Stimulated activated naive CD8-positive, alpha-beta T cell treated with anti-CD3 and anti-CD28 coated beads, Interleukin-15, Interleukin-2, amounts not matched to agents 100 ng/mL and 50 ng/mL, for 24 hours (primary cell): ENCODE results near the gene EMID1.

Source experiments
- H3K27ac Mint-ChIP-seq: one replicate; pipeline ENCODE4 v1.8.0; 2021; ENCODE audit warnings: mild to moderate bottlenecking, mixed read lengths
- H3K27me3 Mint-ChIP-seq: one replicate; pipeline ENCODE4 v1.8.0; 2021; ENCODE audit warnings: mixed read lengths
- H3K36me3 Mint-ChIP-seq: one replicate; pipeline ENCODE4 v1.8.0; 2021; ENCODE audit warnings: low read depth, mixed read lengths
- H3K4me1 Mint-ChIP-seq: one replicate; pipeline ENCODE4 v1.8.0; 2021; ENCODE audit warnings: low read depth, mixed read lengths
- H3K4me3 Mint-ChIP-seq: one replicate; pipeline ENCODE4 v1.8.0; 2021; ENCODE audit warnings: mild to moderate bottlenecking, mixed read lengths
- H3K9me3 Mint-ChIP-seq: one replicate; pipeline ENCODE4 v1.8.0; 2021; ENCODE audit warnings: mixed read lengths

The EMID1 gene

GRCh38 chr22:29205594-29206371 is at the start of gene EMID1:
EMID1 (plus strand) TSS chr22:29205896; CDS start chr22:29206039, 143 bp downstream.
- H3K36me3 Mint-ChIP-seq: no peaks in the 10 kb centered on the region
- peaks cover 51% of the 10 kb centered on the region for H3K27me3 Mint-ChIP-seq
- H3K4me1 Mint-ChIP-seq: peaks cover 42% of the 10 kb centered on the region
- peak within 1 kb of the TSS; percentile 68 for H3K4me3 Mint-ChIP-seq
- H3K27ac Mint-ChIP-seq: no peak within 1 kb of the TSS
- H3K9me3 Mint-ChIP-seq: no peaks in the 10 kb centered on the region

GRCh38 chr22:29155966-29156365 is 49.7 kb upstream of the EMID1 start:
- Mint-ChIP-seq H3K27ac (no peak overlapping the region), H3K9me3 (no peaks in the 10 kb centered on the region), H3K4me3 (no peak overlapping the region), H3K4me1 (peaks cover 6% of the 10 kb centered on the region), H3K27me3 (peaks cover 50% of the 10 kb centered on the region), H3K36me3 (no peaks in the 10 kb centered on the region)

- Mint-ChIP-seq H3K27ac (no peak overlapping the region), H3K9me3 (no peaks in the 10 kb centered on the region), H3K36me3 (no peaks in the 10 kb centered on the region), H3K27me3 (peaks cover 52% of the 10 kb centered on the region), H3K4me1 (peaks cover 6% of the 10 kb centered on the region), H3K4me3 (no peak overlapping the region)
Observed at GRCh38 chr22:29156507-29156906, 49.2 kb upstream of the EMID1 start.

DNA sequence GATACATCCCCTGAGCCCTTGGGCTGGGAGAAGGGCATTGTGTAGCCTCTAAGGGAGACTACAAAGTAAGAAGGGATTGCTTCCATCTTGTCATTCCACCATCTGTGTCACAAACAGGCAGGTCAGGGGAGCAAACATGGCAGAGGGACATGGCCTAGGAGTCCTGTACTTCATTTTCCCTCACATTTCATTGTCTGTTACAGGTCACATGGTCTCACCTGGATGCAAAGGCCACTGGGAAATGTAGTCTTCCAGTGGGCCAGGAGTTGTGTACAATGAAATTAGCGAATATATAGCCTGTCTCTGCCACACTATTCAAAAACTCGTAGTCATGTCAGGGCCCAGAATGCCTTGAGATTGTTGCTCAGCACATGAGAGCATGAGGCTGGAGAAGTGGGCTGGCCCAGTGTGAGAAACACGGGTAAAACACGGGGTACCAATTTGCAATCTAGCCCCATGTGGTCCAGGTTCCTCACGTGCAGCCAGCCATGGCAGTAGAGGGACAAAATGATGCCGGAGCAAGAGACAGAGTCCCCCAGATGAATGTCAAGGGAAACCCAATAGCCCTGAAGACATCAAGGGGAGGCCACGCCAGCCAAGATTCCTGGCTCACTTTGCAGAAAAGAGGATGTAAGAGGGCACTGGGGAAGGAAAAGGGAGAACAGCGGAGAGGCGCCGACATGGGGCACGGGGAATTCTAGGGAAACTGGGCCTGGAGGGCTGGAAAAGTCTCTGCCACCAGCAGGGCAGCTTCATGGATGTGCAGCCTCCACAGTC is 47.7 kb upstream of the EMID1 start:
- Mint-ChIP-seq H3K27ac (no peak overlapping the region), H3K4me3 (no peak overlapping the region), H3K36me3 (no peaks in the 10 kb centered on the region), H3K9me3 (no peaks in the 10 kb centered on the region), H3K4me1 (peaks cover 6% of the 10 kb centered on the region), H3K27me3 (peaks cover 51% of the 10 kb centered on the region)

GRCh38 chr22:29158546-29158945 is 47.1 kb upstream of the EMID1 start:
- no peak overlapping the region for H3K27ac Mint-ChIP-seq
- no peaks in the 10 kb centered on the region for H3K36me3 Mint-ChIP-seq
- H3K4me3 Mint-ChIP-seq: no peak overlapping the region
- H3K4me1 Mint-ChIP-seq: peaks cover 6% of the 10 kb centered on the region
- H3K9me3 Mint-ChIP-seq: no peaks in the 10 kb centered on the region
- peaks cover 51% of the 10 kb centered on the region for H3K27me3 Mint-ChIP-seq

DNA sequence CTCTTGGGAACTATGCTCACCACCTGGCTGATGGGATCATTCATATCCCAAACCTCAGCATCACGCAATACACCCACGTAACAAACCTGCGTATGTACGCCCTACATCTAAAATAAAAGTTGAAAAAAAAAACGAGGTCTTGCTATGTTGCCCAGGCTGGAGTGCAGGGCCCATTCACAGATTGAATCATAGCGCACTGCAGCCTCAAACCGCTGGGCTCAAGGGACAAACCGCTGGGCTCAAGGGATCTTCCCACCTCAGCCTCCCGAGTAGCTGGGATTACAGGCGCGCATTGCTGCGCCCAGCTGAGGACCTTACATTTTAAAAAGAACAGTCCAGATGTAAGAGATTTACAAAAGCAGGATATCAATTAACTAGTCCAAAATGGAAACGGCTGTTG is 41.9 kb upstream of the EMID1 start:
- H3K4me1 Mint-ChIP-seq: peaks cover 31% of the 10 kb centered on the region
- no peak overlapping the region for H3K4me3 Mint-ChIP-seq
- H3K27ac Mint-ChIP-seq: no peak overlapping the region
- H3K9me3 Mint-ChIP-seq: no peaks in the 10 kb centered on the region
- no peaks in the 10 kb centered on the region for H3K36me3 Mint-ChIP-seq
- peaks cover 49% of the 10 kb centered on the region for H3K27me3 Mint-ChIP-seq

DNA sequence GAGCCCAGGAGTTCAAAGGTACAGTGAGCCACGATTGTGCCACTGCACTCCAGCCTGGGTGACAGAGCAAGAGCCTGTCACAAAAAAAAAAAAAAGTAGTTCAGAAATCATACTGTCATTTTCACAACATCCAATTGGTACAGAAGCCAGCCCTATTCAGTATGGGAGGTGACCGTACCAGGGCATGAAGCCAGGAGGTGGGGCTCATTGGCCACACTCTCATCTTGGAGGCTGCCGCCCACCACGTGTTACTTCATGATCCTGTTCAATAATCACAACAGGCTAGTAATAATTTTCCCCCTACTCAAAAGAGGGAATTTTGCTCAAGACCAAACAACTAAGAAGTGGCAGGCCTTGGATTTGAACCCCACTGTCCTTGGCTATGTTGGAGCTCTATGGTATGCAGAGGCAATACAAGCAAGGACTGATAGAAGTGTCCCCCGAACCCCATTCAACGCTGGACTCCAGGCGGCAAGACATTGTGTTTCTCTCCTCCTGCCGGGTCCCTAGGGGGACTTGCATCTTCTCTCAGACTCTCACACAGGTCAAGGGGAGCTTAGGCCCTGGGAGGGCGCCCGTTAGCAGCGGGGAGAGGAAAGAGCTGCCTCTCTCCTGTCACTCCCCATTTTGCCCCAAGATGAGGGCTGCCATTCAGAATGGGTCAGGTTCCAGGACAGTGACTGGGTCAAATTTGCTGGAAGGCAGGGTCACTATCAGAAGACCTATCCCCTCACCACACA is 40.2 kb upstream of the EMID1 start:
- H3K27ac Mint-ChIP-seq: no peak overlapping the region

DNA sequence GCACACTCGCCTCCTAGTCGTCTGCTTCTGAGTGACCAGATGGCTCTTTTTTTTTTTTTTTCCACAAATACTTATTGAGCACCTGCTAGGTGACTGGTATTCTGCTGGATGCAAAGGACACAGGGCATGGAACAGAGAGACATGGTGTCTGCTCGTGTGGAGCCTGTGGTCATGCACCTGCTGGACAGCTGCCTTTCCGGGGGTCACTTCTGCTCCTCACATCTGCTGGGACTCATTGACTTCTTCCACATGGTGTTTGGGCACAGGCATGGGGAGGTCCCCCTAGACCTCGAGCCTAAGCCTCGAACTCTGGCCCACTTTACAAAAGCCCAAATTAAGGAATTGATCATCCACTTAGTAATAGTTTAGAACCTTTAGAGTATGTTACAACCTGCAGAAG is 39.5 kb upstream of the EMID1 start:
- Mint-ChIP-seq H3K4me3 (no peak overlapping the region), H3K9me3 (no peaks in the 10 kb centered on the region), H3K27ac (no peak overlapping the region), H3K4me1 (peaks cover 33% of the 10 kb centered on the region), H3K36me3 (no peaks in the 10 kb centered on the region), H3K27me3 (peaks cover 48% of the 10 kb centered on the region)

More for the DNA sequence above, 40.2 kb upstream of the EMID1 start:
- Mint-ChIP-seq H3K4me1 (peaks cover 33% of the 10 kb centered on the region), H3K36me3 (no peaks in the 10 kb centered on the region), H3K27me3 (peaks cover 47% of the 10 kb centered on the region), H3K4me3 (no peak overlapping the region), H3K9me3 (no peaks in the 10 kb centered on the region)

- peak overlapping the region; percentile 61 for H3K4me3 Mint-ChIP-seq
- peaks cover 33% of the 10 kb centered on the region for H3K4me1 Mint-ChIP-seq
- peaks cover 42% of the 10 kb centered on the region for H3K27me3 Mint-ChIP-seq
- no peaks in the 10 kb centered on the region for H3K9me3 Mint-ChIP-seq
- H3K27ac Mint-ChIP-seq: peak overlapping the region; percentile 80
- no peaks in the 10 kb centered on the region for H3K36me3 Mint-ChIP-seq
Observed at GRCh38 chr22:29167032-29167911, 38.4 kb upstream of the EMID1 start.

GRCh38 chr22:29171721-29172120 is 34.0 kb upstream of the EMID1 start:
- Mint-ChIP-seq H3K36me3 (peaks cover 5% of the 10 kb centered on the region), H3K4me1 (peaks cover 22% of the 10 kb centered on the region), H3K27me3 (peaks cover 33% of the 10 kb centered on the region), H3K9me3 (peaks cover 20% of the 10 kb centered on the region), H3K4me3 (no peak overlapping the region), H3K27ac (no peak overlapping the region)

GRCh38 chr22:29172216-29172615 is 33.5 kb upstream of the EMID1 start:
- peaks cover 17% of the 10 kb centered on the region for H3K4me1 Mint-ChIP-seq

DNA sequence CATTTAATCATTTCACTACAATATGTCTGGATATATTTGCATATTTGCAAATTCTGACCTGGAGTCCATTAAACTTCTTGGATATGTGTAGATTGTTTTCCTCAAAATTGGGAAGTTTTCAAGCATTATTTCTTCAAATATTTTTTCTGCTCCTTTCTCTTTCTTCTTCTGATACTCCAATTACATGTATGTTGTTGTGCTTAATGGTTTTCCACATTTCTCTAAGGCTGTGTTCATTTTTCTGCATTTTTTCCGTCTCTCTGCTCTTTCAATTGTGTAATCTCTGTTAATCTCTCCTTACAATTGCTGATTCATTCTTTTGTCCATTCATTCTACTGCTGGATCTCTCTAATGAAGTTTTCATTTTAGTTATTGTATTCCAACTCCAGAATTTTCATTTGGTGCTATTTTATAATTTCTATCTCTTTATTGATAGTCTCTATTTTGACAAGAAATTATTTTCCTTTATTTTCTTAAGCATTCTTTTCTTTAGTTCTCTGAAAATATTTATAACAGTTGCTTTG is 30.3 kb upstream of the EMID1 start:
- peaks cover 5% of the 10 kb centered on the region for H3K36me3 Mint-ChIP-seq
- H3K4me3 Mint-ChIP-seq: no peak overlapping the region
- no peak overlapping the region for H3K27ac Mint-ChIP-seq
- no peaks in the 10 kb centered on the region for H3K4me1 Mint-ChIP-seq
- H3K27me3 Mint-ChIP-seq: peaks cover 34% of the 10 kb centered on the region
- H3K9me3 Mint-ChIP-seq: peaks cover 20% of the 10 kb centered on the region

More at GRCh38 chr22:29172216-29172615, 33.5 kb upstream of the EMID1 start:
- peaks cover 32% of the 10 kb centered on the region for H3K27me3 Mint-ChIP-seq
- peaks cover 20% of the 10 kb centered on the region for H3K9me3 Mint-ChIP-seq
- H3K27ac Mint-ChIP-seq: no peak overlapping the region
- H3K36me3 Mint-ChIP-seq: peaks cover 5% of the 10 kb centered on the region
- no peak overlapping the region for H3K4me3 Mint-ChIP-seq

- H3K27ac Mint-ChIP-seq: no peak overlapping the region
- no peaks in the 10 kb centered on the region for H3K4me1 Mint-ChIP-seq
Observed at GRCh38 chr22:29183971-29184848, 21.5 kb upstream of the EMID1 start.

More at GRCh38 chr22:29183971-29184848, 21.5 kb upstream of the EMID1 start:
- H3K9me3 Mint-ChIP-seq: no peaks in the 10 kb centered on the region
- no peaks in the 10 kb centered on the region for H3K36me3 Mint-ChIP-seq
- peaks cover 19% of the 10 kb centered on the region for H3K27me3 Mint-ChIP-seq
- no peak overlapping the region for H3K4me3 Mint-ChIP-seq
